ENCODE measurements around the gene PACS2. TPM values are rescaled to one million over a fixed set of nuclear protein-coding genes. Genes with fewer than 3 reads are reported as not detected.

Gene PACS2
- total RNA-seq, 4 donors from 2014 or later: 59.8 to 97.4 (median 71.2) TPM

DNA sequence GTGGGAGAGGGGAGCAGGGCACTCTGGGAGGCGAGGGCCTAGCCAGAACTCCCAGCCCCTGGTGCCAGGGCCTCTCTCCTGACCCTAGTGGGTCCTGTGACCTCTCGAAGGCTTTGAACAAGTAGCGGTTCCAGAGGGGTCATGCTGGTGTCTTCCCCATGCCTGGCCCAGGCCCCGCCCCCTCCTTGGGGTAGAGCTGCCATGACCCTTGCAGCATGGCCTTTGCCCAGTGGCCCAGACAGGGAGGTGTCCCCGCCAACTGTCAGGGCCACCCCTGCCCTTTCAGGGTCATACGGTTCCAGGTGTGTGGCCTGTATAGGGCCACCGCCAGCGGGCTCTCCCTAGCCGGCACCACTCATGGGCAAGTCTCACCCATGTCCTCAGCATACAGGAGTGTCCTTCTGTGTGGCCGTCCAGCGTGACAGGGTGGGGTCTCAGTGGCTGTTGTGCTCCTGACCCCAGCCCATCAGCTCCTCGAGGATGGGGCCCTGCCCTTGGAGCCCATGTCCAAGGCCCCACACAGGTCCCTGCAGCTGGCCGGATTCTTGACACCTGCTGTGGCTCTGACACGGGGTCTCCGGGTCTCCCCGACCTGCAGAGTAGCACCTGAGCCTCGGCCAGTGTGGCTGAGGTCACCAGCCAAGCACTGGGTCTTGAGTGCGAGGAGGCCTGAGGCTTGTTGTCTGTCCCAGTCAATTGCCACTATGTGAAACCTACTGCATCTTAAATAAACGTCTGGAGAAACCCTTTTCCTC is 34.6 kb downstream of the PACS2 start:
- intact Hi-C loops (cut with DNase I): no loop called here
- peaks cover 5 to 34% (median 18%) of the 10 kb centered on the region in 4 donors for H3K4me1 ChIP-seq
- 92% methylated on average over 8 of the region's 19 CpGs for WGBS
- no peak for DNase-seq (ENCODE audit: extremely low spot score)
- H3K4me3 ChIP-seq: no peak overlapping the region
- no peak overlapping the region for H3K27ac ChIP-seq (replicated peaks in 1 of 4)
- no peaks in the 10 kb centered on the region for H3K27me3 ChIP-seq
- H3K9me3 ChIP-seq: no peaks in the 10 kb centered on the region
- TF ChIP-seq EP300 (IDR thresholded peaks at IDR 0.05) (no peak), POLR2AphosphoS5 (IDR thresholded peaks at IDR 0.05) (no peak), POLR2A (IDR thresholded peaks at IDR 0.05; ENCODE audit: low read depth) (no peak)
- TF ChIP-seq, protein P1, sequence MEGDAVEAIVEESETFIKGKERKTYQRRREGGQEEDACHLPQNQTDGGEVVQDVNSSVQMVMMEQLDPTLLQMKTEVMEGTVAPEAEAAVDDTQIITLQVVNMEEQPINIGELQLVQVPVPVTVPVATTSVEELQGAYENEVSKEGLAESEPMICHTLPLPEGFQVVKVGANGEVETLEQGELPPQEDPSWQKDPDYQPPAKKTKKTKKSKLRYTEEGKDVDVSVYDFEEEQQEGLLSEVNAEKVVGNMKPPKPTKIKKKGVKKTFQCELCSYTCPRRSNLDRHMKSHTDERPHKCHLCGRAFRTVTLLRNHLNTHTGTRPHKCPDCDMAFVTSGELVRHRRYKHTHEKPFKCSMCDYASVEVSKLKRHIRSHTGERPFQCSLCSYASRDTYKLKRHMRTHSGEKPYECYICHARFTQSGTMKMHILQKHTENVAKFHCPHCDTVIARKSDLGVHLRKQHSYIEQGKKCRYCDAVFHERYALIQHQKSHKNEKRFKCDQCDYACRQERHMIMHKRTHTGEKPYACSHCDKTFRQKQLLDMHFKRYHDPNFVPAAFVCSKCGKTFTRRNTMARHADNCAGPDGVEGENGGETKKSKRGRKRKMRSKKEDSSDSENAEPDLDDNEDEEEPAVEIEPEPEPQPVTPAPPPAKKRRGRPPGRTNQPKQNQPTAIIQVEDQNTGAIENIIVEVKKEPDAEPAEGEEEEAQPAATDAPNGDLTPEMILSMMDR (IDR thresholded peaks at IDR 0.05): no peak
- H3K36me3 ChIP-seq: peaks cover 0 to 34% (median 26%) of the 10 kb centered on the region in 4 donors

DNA sequence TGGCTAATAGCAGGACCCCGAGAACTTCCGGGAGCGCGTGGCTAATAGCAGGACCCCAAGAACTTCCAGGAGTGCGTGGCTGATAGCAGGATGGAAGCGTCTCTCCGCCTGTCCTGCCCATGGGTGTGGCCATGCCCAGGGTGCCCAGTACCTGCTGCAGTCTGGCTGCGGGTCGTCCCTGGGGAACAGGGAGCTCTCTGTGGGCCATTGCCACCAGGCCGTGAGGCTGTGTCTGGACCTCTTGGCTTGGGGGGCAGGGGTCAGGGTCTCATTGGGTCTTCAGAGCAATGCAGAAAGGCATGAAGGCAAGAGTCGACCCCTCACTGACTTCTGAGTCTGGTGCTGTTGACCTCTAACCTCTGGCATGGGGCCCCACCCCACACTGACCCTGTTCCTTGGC is 35.4 kb downstream of the PACS2 start:
- intact Hi-C loops (cut with DNase I): loop anchor here (2.0 to 10.0 kb wide), 3 partner anchors 105 to 257 kb away; partner anchors contain the start of gene BTBD6
- Histone ChIP-seq H3K27ac (replicated peaks in 1 of 4) (no peak overlapping the region), H3K4me1 (peaks cover 5 to 34% (median 18%) of the 10 kb centered on the region in 4 donors), H3K4me3 (no peak overlapping the region), H3K9me3 (no peaks in the 10 kb centered on the region), H3K27me3 (no peaks in the 10 kb centered on the region), H3K36me3 (peaks cover 5 to 43% (median 35%) of the 10 kb centered on the region in 4 donors)
- TF ChIP-seq, protein P1 (IDR thresholded peaks at IDR 0.05): no peak
- TF ChIP-seq POLR2A (IDR thresholded peaks at IDR 0.05; ENCODE audit: low read depth) (no peak), POLR2AphosphoS5 (IDR thresholded peaks at IDR 0.05) (no peak), EP300 (IDR thresholded peaks at IDR 0.05) (no peak)
- no peak for DNase-seq (ENCODE audit: extremely low spot score)
- WGBS: 90% methylated on average over 9 of the region's 11 CpGs

DNA sequence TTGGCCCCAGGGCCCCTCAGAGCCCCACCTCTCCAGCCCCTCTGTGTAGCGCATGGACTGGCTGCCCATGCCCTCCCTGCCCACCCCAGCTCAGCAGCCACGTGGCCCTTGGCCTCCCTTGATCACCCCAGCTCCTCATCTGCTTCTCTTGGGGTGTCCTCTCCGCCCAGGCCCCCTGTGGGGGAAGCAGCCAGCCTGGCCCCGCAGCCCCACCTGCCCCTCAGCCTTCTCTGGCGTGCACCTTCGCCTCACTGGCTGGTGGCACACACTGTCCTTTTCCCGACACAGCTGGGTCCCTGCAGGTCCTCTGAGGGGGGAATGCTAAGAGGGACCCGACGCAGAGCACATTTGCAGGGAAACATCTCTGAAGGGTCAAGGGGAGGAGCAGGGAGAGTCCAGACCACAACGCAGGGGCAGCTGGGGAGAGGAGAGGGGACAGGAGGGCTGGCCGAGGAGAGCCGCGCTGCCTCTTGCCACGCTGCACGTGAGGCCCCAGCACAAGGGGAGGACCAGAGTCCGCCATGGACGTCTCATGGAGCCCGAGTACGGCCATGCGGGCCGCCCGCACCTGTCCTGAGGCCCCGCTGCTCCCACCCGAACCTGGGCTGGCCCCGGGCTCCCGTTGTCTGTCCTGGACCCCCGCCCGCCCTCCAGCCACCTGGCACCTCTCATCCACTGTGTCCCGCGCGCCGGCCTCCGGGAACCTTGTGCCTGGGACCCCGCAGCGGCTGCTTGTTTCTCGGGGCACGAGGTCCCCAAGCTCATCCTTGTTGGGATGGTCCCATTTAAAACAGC is 36.1 kb downstream of the PACS2 start:
- DNase-seq (ENCODE audit: extremely low spot score): no peak
- Histone ChIP-seq H3K4me1 (peaks cover 5 to 34% (median 18%) of the 10 kb centered on the region in 4 donors), H3K27me3 (no peaks in the 10 kb centered on the region), H3K9me3 (no peaks in the 10 kb centered on the region), H3K36me3 (peaks cover 11 to 50% (median 41%) of the 10 kb centered on the region in 4 donors), H3K27ac (replicated peaks in 1 of 4) (no peak overlapping the region), H3K4me3 (no peak overlapping the region)
- intact Hi-C loops (cut with DNase I): loop anchor here (2.0 to 10.0 kb wide), 3 partner anchors 106 to 258 kb away; partner anchors contain the start of gene BTBD6
- TF ChIP-seq POLR2AphosphoS5 (IDR thresholded peaks at IDR 0.05) (no peak), POLR2A (IDR thresholded peaks at IDR 0.05; ENCODE audit: low read depth) (no peak), EP300 (IDR thresholded peaks at IDR 0.05) (no peak)
- TF ChIP-seq, protein P1 (IDR thresholded peaks at IDR 0.05): no peak
- WGBS: 93% methylated on average over 32 of the region's 37 CpGs

DNA sequence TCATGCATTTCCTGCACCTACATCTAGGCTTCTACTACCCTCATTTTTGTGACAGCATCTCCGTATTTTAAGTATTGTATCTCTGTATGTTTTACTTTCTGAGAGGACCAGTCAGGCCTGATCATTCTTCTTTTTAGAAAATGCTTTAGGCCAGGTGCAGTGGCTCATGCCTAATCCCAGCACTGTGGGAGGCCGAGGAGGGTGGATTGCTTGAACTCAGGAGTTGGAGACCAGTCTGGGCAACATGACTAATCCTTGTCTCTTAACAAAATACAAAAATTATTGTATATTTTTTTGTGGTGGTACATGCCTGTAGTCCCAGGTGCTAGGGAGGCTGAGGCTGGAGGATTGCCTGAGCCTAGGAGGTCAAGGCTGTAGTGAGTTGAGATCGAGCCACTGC is 36.9 kb downstream of the PACS2 start:
- H3K4me1 ChIP-seq: peaks cover 5 to 30% (median 18%) of the 10 kb centered on the region in 4 donors
- intact Hi-C loops (cut with DNase I): loop anchor here (2.0 to 10.0 kb wide), 3 partner anchors 107 to 259 kb away; partner anchors contain the start of gene BTBD6
- no peak overlapping the region for H3K27ac ChIP-seq (replicated peaks in 1 of 4)
- H3K9me3 ChIP-seq: no peaks in the 10 kb centered on the region
- TF ChIP-seq POLR2AphosphoS5 (IDR thresholded peaks at IDR 0.05): no peak
- TF ChIP-seq, protein P1 (IDR thresholded peaks at IDR 0.05): no peak
- TF ChIP-seq EP300 (IDR thresholded peaks at IDR 0.05): no peak
- TF ChIP-seq POLR2A (IDR thresholded peaks at IDR 0.05; ENCODE audit: low read depth): no peak
- 95% methylated on average over 3 of the region's 3 CpGs for whole genome bisulfite sequencing
- peaks cover 17 to 57% (median 49%) of the 10 kb centered on the region in 4 donors for H3K36me3 ChIP-seq
- DNase-seq (ENCODE audit: extremely low spot score): no peak
- H3K27me3 ChIP-seq: no peaks in the 10 kb centered on the region
- no peak overlapping the region for H3K4me3 ChIP-seq

All from esophagus muscularis mucosa (tissue), 4 donors.